ENCODE measurements around the gene CEACAM8.

CEACAM8 gene

DNA sequence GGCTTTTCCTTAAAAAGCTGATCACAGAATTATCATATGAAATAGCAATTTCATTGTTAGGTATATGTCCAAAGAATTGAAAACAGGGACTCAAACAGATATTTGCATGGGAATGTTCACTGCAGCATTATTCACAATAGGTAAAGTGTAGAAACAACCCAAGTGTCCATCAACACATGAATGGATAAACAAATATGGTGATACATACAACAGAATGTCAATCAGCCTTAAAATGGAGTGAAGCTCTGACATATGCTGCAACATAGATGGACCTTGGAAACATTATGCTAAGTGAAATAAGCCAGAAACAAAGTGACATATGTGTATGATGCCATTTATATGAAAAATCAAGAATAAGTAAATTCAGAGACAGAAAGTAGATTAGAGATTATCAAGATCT is 60.3 kb downstream of the CEACAM8 start:
- Histone ChIP-seq H3K4me3 (ENCODE audit: low read length) (no peak overlapping the region), H3K9me3 (ENCODE audit: insufficient read depth, low read depth, low read length) (no peaks in the 10 kb centered on the region), H3K27ac (ENCODE audit: low read length) (no peak overlapping the region), H3K9ac (ENCODE audit: low read depth, low read length) (no peak overlapping the region), H3K27me3 (ENCODE audit: insufficient read depth, low read length) (peaks cover 11% of the 10 kb centered on the region; the same call in 1 of the 2 replicates), H3K36me3 (ENCODE audit: insufficient read depth, low read depth, low read length) (no peaks in the 10 kb centered on the region), H3K4me1 (ENCODE audit: insufficient read depth, low read length) (peaks cover 4% of the 10 kb centered on the region; the same call in 1 of the 2 replicates)

GRCh38 chr19:42532891-42533290 is 61.8 kb downstream of the CEACAM8 start:
- H3K27me3 ChIP-seq (ENCODE audit: insufficient read depth, low read length), result no peaks in the 10 kb centered on the region; the same call in 1 of the 2 replicates
- no peak overlapping the region for H3K9ac ChIP-seq (ENCODE audit: low read depth, low read length)
- peaks cover 10% of the 10 kb centered on the region; the same call in 1 of the 2 replicates for H3K4me1 ChIP-seq (ENCODE audit: insufficient read depth, low read length)
- H3K36me3 ChIP-seq (ENCODE audit: insufficient read depth, low read depth, low read length), result no peaks in the 10 kb centered on the region
- no peak overlapping the region for H3K4me3 ChIP-seq (ENCODE audit: low read length)
- no peak overlapping the region for H3K27ac ChIP-seq (ENCODE audit: low read length)
- H3K9me3 ChIP-seq (ENCODE audit: insufficient read depth, low read depth, low read length), result no peaks in the 10 kb centered on the region

- no peak overlapping the region for H3K9ac ChIP-seq (ENCODE audit: low read depth, low read length)
- H3K4me3 ChIP-seq (ENCODE audit: low read length), result no peak overlapping the region
- no peaks in the 10 kb centered on the region for H3K36me3 ChIP-seq (ENCODE audit: insufficient read depth, low read depth, low read length)
- no peaks in the 10 kb centered on the region; the same call in 1 of the 2 replicates for H3K27me3 ChIP-seq (ENCODE audit: insufficient read depth, low read length)
- peaks cover 10% of the 10 kb centered on the region; the same call in 1 of the 2 replicates for H3K4me1 ChIP-seq (ENCODE audit: insufficient read depth, low read length)
- H3K27ac ChIP-seq (ENCODE audit: low read length), result no peak overlapping the region
- H3K9me3 ChIP-seq (ENCODE audit: insufficient read depth, low read depth, low read length), result no peaks in the 10 kb centered on the region
Observed at GRCh38 chr19:42531313-42531712, 63.4 kb downstream of the CEACAM8 start.

All from iPS-20b (cell line).